HFFc6 (cell line): ENCODE data around the gene SERPINH1. TPM values are rescaled to one million over a fixed set of nuclear protein-coding genes. Genes with fewer than 3 reads are reported as not detected.
A peak's percentile ranks its signal among the peaks of the same experiment; 100 is the strongest.

Experiments
- DNase-seq: peaks from one replicate; pipeline ENCODE4 v3.0.0-alpha.2; 2018
- H3K27ac Mint-ChIP-seq: 2 replicates; pipeline ENCODE4 v1.8.0; 2020; ENCODE audit warnings: mild to moderate bottlenecking, mixed read lengths
- H3K27me3 Mint-ChIP-seq: 2 replicates; pipeline ENCODE4 v1.8.0; 2021; ENCODE audit warnings: mild to moderate bottlenecking, moderate library complexity, mixed read lengths; ENCODE audit not compliant: insufficient read depth
- H3K36me3 Mint-ChIP-seq: 2 replicates; pipeline ENCODE4 v1.8.0; 2021; ENCODE audit warnings: low read depth, mixed read lengths
- H3K4me1 Mint-ChIP-seq: 2 replicates; pipeline ENCODE4 v1.8.0; 2020; ENCODE audit warnings: low read depth, mixed read lengths
- H3K4me3 Mint-ChIP-seq: 2 replicates; pipeline ENCODE4 v1.8.0; 2020; ENCODE audit warnings: mild to moderate bottlenecking, moderate library complexity, mixed read lengths
- H3K9me3 Mint-ChIP-seq: 2 replicates; pipeline ENCODE4 v1.8.0; 2020; ENCODE audit warnings: mild to moderate bottlenecking, mixed read lengths
- total RNA-seq, 6 experiments: library from RNA; stranded (reverse); fragmentation: NEBNext Ultra II Directional; extraction: Animal tissue kit (Norgen Biotek cat#: 25700); gene quantifications; 2 replicates in 1 of 6; 3 replicates in 5 of 6; pipeline ENCODE4 v1.2.3, GENCODE V29; 2021
- TF ChIP-seq, protein P1 (sequence below): fragments of 200-600 bp; sonication (generic); IDR thresholded peaks from 2 replicates; pipeline ENCODE4 v1.5.0; 2021; ENCODE audit warnings: antibody characterized with exemption, mild to moderate bottlenecking

Gene SERPINH1
- total RNA-seq, 6 experiments from 2014 or later: 527 to 680 (median 557) TPM

DNA sequence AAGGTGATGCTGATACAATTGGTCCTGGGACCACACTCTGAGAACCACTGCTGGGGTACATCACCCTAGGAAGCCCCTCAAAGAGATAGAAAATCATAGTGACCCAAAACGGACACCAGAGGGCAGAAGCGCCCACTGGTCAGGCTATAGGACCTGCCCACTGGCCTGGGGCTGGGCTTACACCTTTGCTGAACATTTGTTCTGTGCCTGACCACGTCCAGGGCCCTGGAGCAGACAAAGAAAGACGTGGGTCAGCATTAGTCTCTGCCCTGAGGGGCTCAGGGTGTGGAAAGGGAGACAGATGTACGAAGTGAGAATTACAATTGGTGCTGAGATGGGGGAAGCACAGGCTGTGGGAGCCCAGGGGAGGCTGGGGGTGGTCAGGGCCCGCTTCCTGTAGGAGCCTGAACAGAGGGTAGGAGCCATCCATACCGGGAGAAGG is 14.4 kb upstream of the SERPINH1 start:
- DNase-seq: peak; percentile 43
- H3K27ac Mint-ChIP-seq: no peak overlapping the region
- TF ChIP-seq, protein P1, sequence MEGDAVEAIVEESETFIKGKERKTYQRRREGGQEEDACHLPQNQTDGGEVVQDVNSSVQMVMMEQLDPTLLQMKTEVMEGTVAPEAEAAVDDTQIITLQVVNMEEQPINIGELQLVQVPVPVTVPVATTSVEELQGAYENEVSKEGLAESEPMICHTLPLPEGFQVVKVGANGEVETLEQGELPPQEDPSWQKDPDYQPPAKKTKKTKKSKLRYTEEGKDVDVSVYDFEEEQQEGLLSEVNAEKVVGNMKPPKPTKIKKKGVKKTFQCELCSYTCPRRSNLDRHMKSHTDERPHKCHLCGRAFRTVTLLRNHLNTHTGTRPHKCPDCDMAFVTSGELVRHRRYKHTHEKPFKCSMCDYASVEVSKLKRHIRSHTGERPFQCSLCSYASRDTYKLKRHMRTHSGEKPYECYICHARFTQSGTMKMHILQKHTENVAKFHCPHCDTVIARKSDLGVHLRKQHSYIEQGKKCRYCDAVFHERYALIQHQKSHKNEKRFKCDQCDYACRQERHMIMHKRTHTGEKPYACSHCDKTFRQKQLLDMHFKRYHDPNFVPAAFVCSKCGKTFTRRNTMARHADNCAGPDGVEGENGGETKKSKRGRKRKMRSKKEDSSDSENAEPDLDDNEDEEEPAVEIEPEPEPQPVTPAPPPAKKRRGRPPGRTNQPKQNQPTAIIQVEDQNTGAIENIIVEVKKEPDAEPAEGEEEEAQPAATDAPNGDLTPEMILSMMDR: peak; percentile 96
- H3K36me3 Mint-ChIP-seq: no peaks in the 10 kb centered on the region
- H3K4me1 Mint-ChIP-seq: peaks cover 7% of the 10 kb centered on the region
- H3K4me3 Mint-ChIP-seq: no peak overlapping the region
- no peaks in the 10 kb centered on the region for H3K9me3 Mint-ChIP-seq
- H3K27me3 Mint-ChIP-seq: peaks cover 2% of the 10 kb centered on the region

DNA sequence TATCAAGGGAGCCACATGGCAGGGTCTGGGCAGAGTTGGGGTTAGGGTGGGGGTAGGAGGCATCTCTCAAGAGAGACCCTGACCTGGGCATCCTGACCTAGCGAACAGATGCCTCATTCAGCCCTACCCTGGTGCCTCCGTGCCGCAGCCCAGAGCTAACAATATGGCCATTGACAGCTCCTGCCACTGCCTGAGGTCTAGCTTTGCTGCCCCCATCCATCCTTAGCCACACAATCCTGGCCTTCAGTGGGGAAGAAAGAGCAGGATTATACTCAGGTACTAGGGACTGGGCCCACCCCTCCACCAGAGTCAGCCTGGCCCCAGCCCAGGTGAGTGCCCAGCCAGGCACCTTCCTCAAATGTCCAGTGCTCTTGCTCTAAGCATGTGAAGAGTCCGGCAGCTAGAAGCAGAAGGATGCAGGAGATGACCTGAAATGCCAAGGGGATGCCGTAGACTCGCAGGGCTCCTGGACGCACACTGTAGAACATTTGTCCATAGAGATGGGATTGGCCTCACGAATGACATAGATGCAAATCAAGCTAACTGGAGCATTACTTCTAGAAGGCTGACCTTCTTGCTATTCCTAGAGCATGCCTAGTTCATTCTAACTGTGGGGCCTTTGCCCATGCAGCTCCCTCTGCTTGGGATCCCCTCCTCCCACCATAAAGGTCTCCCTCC is 13.3 kb upstream of the SERPINH1 start:
- H3K27ac Mint-ChIP-seq: no peak overlapping the region
- DNase-seq: no peak
- H3K4me1 Mint-ChIP-seq: peaks cover 9% of the 10 kb centered on the region
- H3K36me3 Mint-ChIP-seq: no peaks in the 10 kb centered on the region
- TF ChIP-seq, protein P1: no peak
- no peaks in the 10 kb centered on the region for H3K9me3 Mint-ChIP-seq
- H3K27me3 Mint-ChIP-seq: peaks cover 2% of the 10 kb centered on the region
- H3K4me3 Mint-ChIP-seq: no peak overlapping the region

DNA sequence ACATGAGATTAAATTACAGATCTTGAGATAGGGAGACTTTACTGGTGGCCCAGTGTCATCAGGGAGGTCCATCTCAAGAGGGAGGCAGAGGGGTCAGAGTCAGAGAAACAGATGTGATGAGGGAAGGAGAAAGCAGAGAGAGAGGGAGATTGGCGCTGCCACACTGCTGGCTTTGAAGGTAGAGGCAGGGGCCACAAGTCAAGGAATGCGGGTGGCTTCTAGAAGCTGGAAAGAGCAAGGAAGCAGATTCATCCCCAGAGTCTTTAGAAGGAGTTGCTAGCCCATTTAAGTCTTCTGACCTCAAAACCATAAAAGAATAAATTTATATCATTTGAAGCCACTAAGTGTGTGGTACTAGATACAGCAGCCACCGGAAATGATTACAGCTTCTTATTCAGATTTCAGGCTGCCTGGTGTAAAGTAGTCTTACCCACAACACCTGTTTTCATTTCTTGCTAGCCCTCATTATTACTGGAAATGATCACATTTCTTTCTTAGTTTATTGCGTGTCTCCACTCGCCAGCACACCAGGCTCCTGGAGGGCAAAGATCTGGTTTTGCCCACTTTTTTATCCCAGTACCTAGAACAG is 12.6 kb upstream of the SERPINH1 start:
- DNase-seq: no peak
- no peak overlapping the region for H3K4me3 Mint-ChIP-seq
- no peak overlapping the region for H3K27ac Mint-ChIP-seq
- TF ChIP-seq, protein P1: no peak
- H3K36me3 Mint-ChIP-seq: no peaks in the 10 kb centered on the region
- no peaks in the 10 kb centered on the region for H3K9me3 Mint-ChIP-seq
- H3K4me1 Mint-ChIP-seq: peaks cover 17% of the 10 kb centered on the region
- H3K27me3 Mint-ChIP-seq: peaks cover 2% of the 10 kb centered on the region

DNA sequence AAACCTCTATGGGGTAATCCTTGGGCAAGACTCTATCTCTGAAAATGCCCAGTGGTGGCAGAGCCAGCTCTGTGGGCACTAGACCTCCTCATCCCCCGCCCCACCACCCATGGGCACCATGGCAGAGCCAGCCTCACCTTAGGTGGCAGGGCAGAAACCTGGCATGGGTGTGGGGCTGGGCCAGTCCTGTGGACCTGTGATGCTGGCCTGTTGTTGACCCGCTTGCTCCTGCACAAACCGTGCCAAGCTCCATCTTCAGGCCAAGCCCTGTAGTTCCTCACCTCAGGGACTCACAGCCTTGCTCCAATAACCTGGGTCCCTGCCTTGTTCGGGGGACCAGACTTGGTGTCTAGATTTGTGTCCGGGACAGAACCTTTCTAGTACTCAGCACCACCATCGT is 8.9 kb upstream of the SERPINH1 start:
- Mint-ChIP-seq H3K9me3 (no peaks in the 10 kb centered on the region), H3K27me3 (no peaks in the 10 kb centered on the region; the same call in 1 of the 2 replicates), H3K36me3 (no peaks in the 10 kb centered on the region), H3K27ac (no peak overlapping the region), H3K4me3 (no peak overlapping the region), H3K4me1 (peaks cover 41% of the 10 kb centered on the region)
- TF ChIP-seq, protein P1: no peak
- no peak for DNase-seq

DNA sequence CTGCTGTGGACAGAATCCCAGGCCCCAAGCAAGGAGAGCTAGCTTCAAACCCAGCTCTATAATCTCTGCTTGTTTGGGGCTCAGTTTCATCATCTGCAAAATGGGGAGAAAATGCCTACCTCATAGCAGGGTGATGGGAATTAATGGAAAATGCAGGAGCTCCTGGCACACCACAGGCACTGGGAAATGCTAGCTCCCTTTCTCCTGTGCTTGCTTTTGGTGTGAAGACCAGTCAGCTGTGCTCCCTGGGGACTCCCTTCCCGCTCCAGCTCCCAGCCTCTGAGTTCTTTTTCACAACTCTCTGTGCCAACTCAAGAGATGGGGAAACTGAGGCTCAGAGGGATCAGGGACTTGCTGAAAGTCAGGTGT is 8.2 kb upstream of the SERPINH1 start:
- H3K4me3 Mint-ChIP-seq: peak overlapping the region; percentile 66; the same call in 1 of the 2 replicates
- peaks cover 48% of the 10 kb centered on the region for H3K4me1 Mint-ChIP-seq
- no peaks in the 10 kb centered on the region; the same call in 1 of the 2 replicates for H3K27me3 Mint-ChIP-seq
- TF ChIP-seq, protein P1: no peak
- no peaks in the 10 kb centered on the region for H3K9me3 Mint-ChIP-seq
- H3K27ac Mint-ChIP-seq: peak overlapping the region; percentile 82
- H3K36me3 Mint-ChIP-seq: no peaks in the 10 kb centered on the region
- DNase-seq: no peak
